ENCODE data around the gene TXNDC8.

The TXNDC8 gene

GRCh38 chr9:110293248-110293647 is 44.4 kb downstream of the TXNDC8 start:
- Histone ChIP-seq H3K4me1 (ENCODE audit: insufficient read depth, poor library complexity, severe bottlenecking) (peaks cover 13% of the 10 kb centered on the region), H3K36me3 (ENCODE audit: low read depth) (no peaks in the 10 kb centered on the region), H3K27ac (ENCODE audit: poor library complexity, severe bottlenecking) (peak overlapping the region; percentile 20), H3K4me3 (ENCODE audit: severe bottlenecking) (no peak overlapping the region), H3K9me3 (ENCODE audit: severe bottlenecking) (no peaks in the 10 kb centered on the region), H3K27me3 (ENCODE audit: insufficient read depth, poor library complexity, severe bottlenecking) (no peaks in the 10 kb centered on the region)
- ATAC-seq (ENCODE audit: low read depth) (peak; percentile 99), DNase-seq (ENCODE audit: low spot score) (no peak)
- TF ChIP-seq CTCF (IDR thresholded peaks at IDR 0.05; ENCODE audit: poor library complexity, severe bottlenecking) = no peak

- TF ChIP-seq CTCF (IDR thresholded peaks at IDR 0.05; ENCODE audit: poor library complexity, severe bottlenecking) = no peak
- ATAC-seq (ENCODE audit: low read depth) = peak; percentile 43; the same call in 2 of the 3 replicates
Measured at GRCh38 chr9:110291921-110292557, 45.6 kb downstream of the TXNDC8 start.

GRCh38 chr9:110290001-110290400 is 47.7 kb downstream of the TXNDC8 start:
- no peaks in the 10 kb centered on the region for H3K36me3 ChIP-seq (ENCODE audit: low read depth)
- H3K4me1 ChIP-seq (ENCODE audit: insufficient read depth, poor library complexity, severe bottlenecking) = peaks cover 18% of the 10 kb centered on the region
- no peak for TF ChIP-seq CTCF (IDR thresholded peaks at IDR 0.05; ENCODE audit: poor library complexity, severe bottlenecking)
- H3K9me3 ChIP-seq (ENCODE audit: severe bottlenecking) = no peaks in the 10 kb centered on the region
- no peak overlapping the region for H3K4me3 ChIP-seq (ENCODE audit: severe bottlenecking)
- H3K27ac ChIP-seq (ENCODE audit: poor library complexity, severe bottlenecking) = no peak overlapping the region
- H3K27me3 ChIP-seq (ENCODE audit: insufficient read depth, poor library complexity, severe bottlenecking) = no peaks in the 10 kb centered on the region
- ATAC-seq (ENCODE audit: low read depth) = no peak
- DNase-seq (ENCODE audit: low spot score) = no peak

More at GRCh38 chr9:110291921-110292557, 45.6 kb downstream of the TXNDC8 start:
- Histone ChIP-seq H3K36me3 (ENCODE audit: low read depth) (no peaks in the 10 kb centered on the region), H3K4me3 (ENCODE audit: severe bottlenecking) (no peak overlapping the region), H3K4me1 (ENCODE audit: insufficient read depth, poor library complexity, severe bottlenecking) (peaks cover 13% of the 10 kb centered on the region), H3K27ac (ENCODE audit: poor library complexity, severe bottlenecking) (peak overlapping the region; percentile 20), H3K27me3 (ENCODE audit: insufficient read depth, poor library complexity, severe bottlenecking) (no peaks in the 10 kb centered on the region), H3K9me3 (ENCODE audit: severe bottlenecking) (no peaks in the 10 kb centered on the region)
- DNase-seq (ENCODE audit: low spot score) = no peak

DNA sequence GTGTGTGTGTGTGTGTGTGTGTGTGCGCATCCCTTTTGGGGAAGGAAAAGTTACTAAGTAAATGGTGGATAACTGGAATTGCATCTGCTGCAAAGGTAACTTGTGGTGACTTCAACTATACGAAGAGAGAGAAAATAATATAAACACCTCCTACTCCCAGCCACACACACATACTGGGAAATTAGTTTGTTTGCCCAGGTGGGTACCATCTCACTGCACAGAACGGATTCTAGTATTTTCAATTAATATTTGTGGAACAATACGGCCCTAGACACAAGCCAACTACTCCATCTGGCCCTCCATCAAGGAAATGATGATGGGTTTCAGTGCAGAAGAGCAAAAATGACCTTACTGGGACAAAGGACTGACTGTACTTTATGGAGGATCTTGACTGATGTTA is 49.2 kb downstream of the TXNDC8 start:
- no peak overlapping the region for H3K4me3 ChIP-seq (ENCODE audit: severe bottlenecking)

More for the DNA sequence above, 49.2 kb downstream of the TXNDC8 start:
- ATAC-seq (ENCODE audit: low read depth) (no peak), DNase-seq (ENCODE audit: low spot score) (no peak)
- TF ChIP-seq CTCF (IDR thresholded peaks at IDR 0.05; ENCODE audit: poor library complexity, severe bottlenecking) = no peak
- no peak overlapping the region for H3K27ac ChIP-seq (ENCODE audit: poor library complexity, severe bottlenecking)
- no peaks in the 10 kb centered on the region for H3K36me3 ChIP-seq (ENCODE audit: low read depth)
- H3K4me1 ChIP-seq (ENCODE audit: insufficient read depth, poor library complexity, severe bottlenecking) = peaks cover 28% of the 10 kb centered on the region
- no peaks in the 10 kb centered on the region for H3K27me3 ChIP-seq (ENCODE audit: insufficient read depth, poor library complexity, severe bottlenecking)
- no peaks in the 10 kb centered on the region for H3K9me3 ChIP-seq (ENCODE audit: severe bottlenecking)
